ES-I3 (cell line): ENCODE measurements around the gene SCO2.

Experiments used
- H3K36me3 ChIP-seq: 2 replicates; pipeline ENCODE4 v1.6.1; 2013; ENCODE audit warnings: mild to moderate bottlenecking, low read length, control low read depth, moderate library complexity; ENCODE audit not compliant: insufficient read depth
- H3K4me1 ChIP-seq: 2 replicates; pipeline ENCODE4 v1.6.1; 2013; ENCODE audit warnings: mild to moderate bottlenecking, control low read depth, low read length; ENCODE audit not compliant: insufficient read depth
- H3K9ac ChIP-seq: 2 replicates; pipeline ENCODE4 v1.6.1; 2013; ENCODE audit warnings: low read depth, mild to moderate bottlenecking, low read length, moderate library complexity
- H3K9me3 ChIP-seq: 2 replicates; pipeline ENCODE4 v1.6.1; 2013; ENCODE audit warnings: mild to moderate bottlenecking, low read length, moderate library complexity; ENCODE audit not compliant: control insufficient read depth, insufficient read depth

SCO2 gene

GRCh38 chr22:50481045-50481439, 44.4 kb downstream of the SCO2 start:
- Histone ChIP-seq H3K4me1 (peaks cover 8% of the 10 kb centered on the region; the same call in 1 of the 2 replicates), H3K36me3 (no peaks in the 10 kb centered on the region; the same call in 1 of the 2 replicates), H3K9ac (peak overlapping the region; percentile 57), H3K9me3 (no peaks in the 10 kb centered on the region)

GRCh38 chr22:50479721-50480120, 45.7 kb downstream of the SCO2 start:
- H3K9me3 ChIP-seq: no peaks in the 10 kb centered on the region
- peaks cover 8% of the 10 kb centered on the region; the same call in 1 of the 2 replicates for H3K4me1 ChIP-seq
- H3K9ac ChIP-seq: no peak overlapping the region
- H3K36me3 ChIP-seq: no peaks in the 10 kb centered on the region; the same call in 1 of the 2 replicates

- no peak overlapping the region for H3K9ac ChIP-seq
- peaks cover 11% of the 10 kb centered on the region; the same call in 1 of the 2 replicates for H3K4me1 ChIP-seq
- no peaks in the 10 kb centered on the region for H3K9me3 ChIP-seq
- H3K36me3 ChIP-seq: no peaks in the 10 kb centered on the region; the same call in 1 of the 2 replicates
Measured at GRCh38 chr22:50477923-50478322, 47.5 kb downstream of the SCO2 start.

- no peak overlapping the region for H3K9ac ChIP-seq
Measured at GRCh38 chr22:50476868-50477267, 48.5 kb downstream of the SCO2 start.

GRCh38 chr22:50475652-50476002, 49.8 kb downstream of the SCO2 start:
- peak overlapping the region; percentile 69; the same call in 1 of the 2 replicates for H3K9ac ChIP-seq
- no peaks in the 10 kb centered on the region for H3K9me3 ChIP-seq
- H3K4me1 ChIP-seq: peaks cover 13% of the 10 kb centered on the region; the same call in 1 of the 2 replicates
- H3K36me3 ChIP-seq: no peaks in the 10 kb centered on the region

More at GRCh38 chr22:50476868-50477267, 48.5 kb downstream of the SCO2 start:
- Histone ChIP-seq H3K36me3 (no peaks in the 10 kb centered on the region), H3K4me1 (peaks cover 11% of the 10 kb centered on the region; the same call in 1 of the 2 replicates), H3K9me3 (no peaks in the 10 kb centered on the region)

GRCh38 chr22:50474710-50475651, 50.4 kb downstream of the SCO2 start, which contains the start of gene SBF1:
Gene SBF1 (minus strand): TSS chr22:50475035. CDS start chr22:50474840, 195 bp downstream.
- Histone ChIP-seq H3K36me3 (no peaks in the 10 kb centered on the region), H3K9me3 (no peaks in the 10 kb centered on the region), H3K9ac (peak within 1 kb of the TSS; percentile 69), H3K4me1 (peaks cover 19% of the 10 kb centered on the region)

- peaks cover 29% of the 10 kb centered on the region for H3K4me1 ChIP-seq
- peak overlapping the region; percentile 69; the same call in 1 of the 2 replicates for H3K9ac ChIP-seq
- H3K36me3 ChIP-seq: no peaks in the 10 kb centered on the region
- no peaks in the 10 kb centered on the region for H3K9me3 ChIP-seq
Measured at GRCh38 chr22:50473855-50474671, 51.3 kb downstream of the SCO2 start.
